ENCODE results near the gene KIF1A. TPM values are rescaled to one million over a fixed set of nuclear protein-coding genes. Genes with fewer than 3 reads are reported as not detected.

Gene KIF1A
- total and polyA plus RNA-seq, 2 donors (not counting 3 experiments of a cell fraction or from before 2014, with no cell fraction given), result 0.11 to 0.64 TPM

GRCh38 chr2:240720686-240721595 lies 99.1 kb downstream of the KIF1A start:
- Histone ChIP-seq H2AFZ (ENCODE audit: low read depth, low read length) (no peak overlapping the region), H3K36me3 (ENCODE audit: control insufficient read depth in 2 of 2, extremely low read depth in 1 of 2, insufficient read depth in 2 of 2, low read length in 2 of 2) (no peaks in the 10 kb centered on the region), H3K9me3 (replicated peaks; ENCODE audit: control insufficient read depth, insufficient read depth, low read length) (no peaks in the 10 kb centered on the region), H3K9ac (replicated peaks; ENCODE audit: extremely low read depth, insufficient read depth, low read length) (no peak overlapping the region), H3K4me2 (ENCODE audit: insufficient read depth, low read length) (no peak overlapping the region), H3K4me3 (replicated peaks in 1 of 3; ENCODE audit: insufficient read depth in 1 of 3, low read depth in 1 of 3, low read length in 3 of 3) (no peak overlapping the region), H3K27ac (ENCODE audit: insufficient read depth, low read depth, low read length) (no peak overlapping the region), H3K9me1 (replicated peaks; ENCODE audit: control insufficient read depth, extremely low read depth, insufficient read depth, low read length) (no peaks in the 10 kb centered on the region), H4K20me1 (replicated peaks; ENCODE audit: control insufficient read depth, extremely low read depth, insufficient read depth, low read length) (no peaks in the 10 kb centered on the region), H3K27me3 (ENCODE audit: control insufficient read depth in 2 of 2, insufficient read depth in 2 of 2, low read length in 2 of 2) (no peaks in the 10 kb centered on the region), H3K79me2 (ENCODE audit: control insufficient read depth, insufficient read depth, low read length) (no peaks in the 10 kb centered on the region), H3K4me1 (ENCODE audit: control insufficient read depth, extremely low read depth, insufficient read depth, low read length) (no peaks in the 10 kb centered on the region)
- FAIRE-seq, result no peak
- no TSS peak for BruUV-seq (replicated peaks)
- intact Hi-C loops (cut with micrococcal nuclease) (no loop called here), dilution Hi-C loops (cut with MboI; ENCODE audit: extremely low pct_ligation_motif_present, low sequenced_read_pairs) (no loop called here)
- no peak for DNase-seq (ENCODE audit: low read depth, low spot score)
- CTCF ChIA-PET, result interaction anchor here (1.7 kb wide), 1 partner anchor 120 kb away, joined by 5 read pairs; no protein-coding TSS in a partner anchor
- TF ChIP-seq POLR2A (IDR thresholded peaks at IDR 0.05; ENCODE audit: low read depth, low read length), result no peak
- TF ChIP-seq FOS (IDR thresholded peaks at IDR 0.05; ENCODE audit: borderline replicate concordance, insufficient read depth, low read length), result no peak
- TF ChIP-seq GATA2 (IDR thresholded peaks at IDR 0.05; ENCODE audit: insufficient read depth, insufficient read length, low read depth, low read length), result no peak
- POLR2A ChIA-PET, result no interaction called here

GRCh38 chr2:240719676-240720545 lies 100.1 kb downstream of the KIF1A start:
- no peak for TF ChIP-seq POLR2AphosphoS5 (IDR thresholded peaks at IDR 0.05; ENCODE audit: insufficient read depth, low read depth, low read length)
- TF ChIP-seq, protein P1, sequence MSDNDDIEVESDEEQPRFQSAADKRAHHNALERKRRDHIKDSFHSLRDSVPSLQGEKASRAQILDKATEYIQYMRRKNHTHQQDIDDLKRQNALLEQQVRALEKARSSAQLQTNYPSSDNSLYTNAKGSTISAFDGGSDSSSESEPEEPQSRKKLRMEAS (IDR thresholded peaks at IDR 0.05; ENCODE audit: insufficient read depth, insufficient read length), result no peak
- TF ChIP-seq, protein P2, sequence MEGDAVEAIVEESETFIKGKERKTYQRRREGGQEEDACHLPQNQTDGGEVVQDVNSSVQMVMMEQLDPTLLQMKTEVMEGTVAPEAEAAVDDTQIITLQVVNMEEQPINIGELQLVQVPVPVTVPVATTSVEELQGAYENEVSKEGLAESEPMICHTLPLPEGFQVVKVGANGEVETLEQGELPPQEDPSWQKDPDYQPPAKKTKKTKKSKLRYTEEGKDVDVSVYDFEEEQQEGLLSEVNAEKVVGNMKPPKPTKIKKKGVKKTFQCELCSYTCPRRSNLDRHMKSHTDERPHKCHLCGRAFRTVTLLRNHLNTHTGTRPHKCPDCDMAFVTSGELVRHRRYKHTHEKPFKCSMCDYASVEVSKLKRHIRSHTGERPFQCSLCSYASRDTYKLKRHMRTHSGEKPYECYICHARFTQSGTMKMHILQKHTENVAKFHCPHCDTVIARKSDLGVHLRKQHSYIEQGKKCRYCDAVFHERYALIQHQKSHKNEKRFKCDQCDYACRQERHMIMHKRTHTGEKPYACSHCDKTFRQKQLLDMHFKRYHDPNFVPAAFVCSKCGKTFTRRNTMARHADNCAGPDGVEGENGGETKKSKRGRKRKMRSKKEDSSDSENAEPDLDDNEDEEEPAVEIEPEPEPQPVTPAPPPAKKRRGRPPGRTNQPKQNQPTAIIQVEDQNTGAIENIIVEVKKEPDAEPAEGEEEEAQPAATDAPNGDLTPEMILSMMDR (IDR thresholded peaks at IDR 0.05; ENCODE audit: extremely low read depth in 1 of 2, insufficient read depth in 1 of 2, low read depth in 1 of 2, low read length in 2 of 2), result no peak
- TF ChIP-seq POLR2A (IDR thresholded peaks at IDR 0.05; ENCODE audit: low read depth, low read length), result no peak
- no peak overlapping the region for H3K4me2 ChIP-seq (ENCODE audit: insufficient read depth, low read length)
- POLR2A ChIA-PET, result no interaction called here
- H3K9me1 ChIP-seq (replicated peaks; ENCODE audit: control insufficient read depth, extremely low read depth, insufficient read depth, low read length), result no peaks in the 10 kb centered on the region
- H2AFZ ChIP-seq (ENCODE audit: low read depth, low read length), result no peak overlapping the region
- no peak overlapping the region for H3K9ac ChIP-seq (replicated peaks; ENCODE audit: extremely low read depth, insufficient read depth, low read length)
- BruUV-seq (replicated peaks), result no TSS peak
- no peaks in the 10 kb centered on the region for H3K36me3 ChIP-seq (ENCODE audit: control insufficient read depth in 2 of 2, extremely low read depth in 1 of 2, insufficient read depth in 2 of 2, low read length in 2 of 2)
- no peak overlapping the region for H3K4me3 ChIP-seq (replicated peaks in 1 of 3; ENCODE audit: insufficient read depth in 1 of 3, low read depth in 1 of 3, low read length in 3 of 3)
- no peaks in the 10 kb centered on the region for H4K20me1 ChIP-seq (replicated peaks; ENCODE audit: control insufficient read depth, extremely low read depth, insufficient read depth, low read length)
- FAIRE-seq (no peak), DNase-seq (ENCODE audit: low read depth, low spot score) (no peak)
- intact Hi-C loops (cut with micrococcal nuclease), result no loop called here
- no peaks in the 10 kb centered on the region for H3K27me3 ChIP-seq (ENCODE audit: control insufficient read depth in 2 of 2, insufficient read depth in 2 of 2, low read length in 2 of 2)
- CTCF ChIA-PET, result interaction anchor here (1.7 kb wide), 1 partner anchor 121 kb away, joined by 5 read pairs; no protein-coding TSS in a partner anchor
- H3K4me1 ChIP-seq (ENCODE audit: control insufficient read depth, extremely low read depth, insufficient read depth, low read length), result no peaks in the 10 kb centered on the region
- no peaks in the 10 kb centered on the region for H3K79me2 ChIP-seq (ENCODE audit: control insufficient read depth, insufficient read depth, low read length)
- no peaks in the 10 kb centered on the region for H3K9me3 ChIP-seq (replicated peaks; ENCODE audit: control insufficient read depth, insufficient read depth, low read length)
- dilution Hi-C loops (cut with MboI; ENCODE audit: extremely low pct_ligation_motif_present, low sequenced_read_pairs), result no loop called here
- H3K27ac ChIP-seq (ENCODE audit: insufficient read depth, low read depth, low read length), result no peak overlapping the region

All from endothelial cell of umbilical vein (primary cell).